IPS-15b (cell line): Measurements from ENCODE around the gene LRMDA.

Experiments
- H3K27me3 ChIP-seq: one replicate; pipeline ENCODE4 v1.6.1; 2013; ENCODE audit warnings: low read length; ENCODE audit not compliant: control insufficient read depth, insufficient read depth
- H3K36me3 ChIP-seq: one replicate; pipeline ENCODE4 v1.6.1; 2013; ENCODE audit warnings: low read length; ENCODE audit not compliant: control insufficient read depth, insufficient read depth
- H3K4me1 ChIP-seq: one replicate; pipeline ENCODE4 v1.6.1; 2013; ENCODE audit warnings: mild to moderate bottlenecking, low read length; ENCODE audit not compliant: control insufficient read depth, insufficient read depth
- H3K4me3 ChIP-seq: one replicate; pipeline ENCODE4 v1.5.1; 2013; ENCODE audit warnings: low read depth, low read length
- H3K9ac ChIP-seq: one replicate; pipeline ENCODE4 v1.6.1; 2013; ENCODE audit warnings: low read depth, mild to moderate bottlenecking, low read length
- H3K9me3 ChIP-seq: one replicate; pipeline ENCODE4 v1.6.1; 2013; ENCODE audit warnings: mild to moderate bottlenecking, low read length; ENCODE audit not compliant: control insufficient read depth, insufficient read depth

The LRMDA gene

GRCh38 chr10:75397496-75398199, 33.8 kb upstream of the LRMDA start:
- H3K9ac ChIP-seq, result no peak overlapping the region
- H3K27me3 ChIP-seq, result peaks cover 77% of the 10 kb centered on the region
- H3K4me3 ChIP-seq, result peak overlapping the region; percentile 18
- no peaks in the 10 kb centered on the region for H3K9me3 ChIP-seq
- peaks cover 4% of the 10 kb centered on the region for H3K4me1 ChIP-seq
- peaks cover 2% of the 10 kb centered on the region for H3K36me3 ChIP-seq

GRCh38 chr10:75398200-75398691, 33.2 kb upstream of the LRMDA start:
- peak overlapping the region; percentile 61 for H3K4me3 ChIP-seq
- peaks cover 2% of the 10 kb centered on the region for H3K36me3 ChIP-seq
- H3K27me3 ChIP-seq, result peaks cover 75% of the 10 kb centered on the region
- no peaks in the 10 kb centered on the region for H3K9me3 ChIP-seq
- peaks cover 4% of the 10 kb centered on the region for H3K4me1 ChIP-seq
- H3K9ac ChIP-seq, result no peak overlapping the region

GRCh38 chr10:75398692-75399460, 32.5 kb upstream of the LRMDA start:
- H3K9ac ChIP-seq, result no peak overlapping the region
- peaks cover 2% of the 10 kb centered on the region for H3K36me3 ChIP-seq
- H3K27me3 ChIP-seq, result peaks cover 76% of the 10 kb centered on the region
- no peaks in the 10 kb centered on the region for H3K9me3 ChIP-seq
- H3K4me3 ChIP-seq, result peak overlapping the region; percentile 61
- H3K4me1 ChIP-seq, result peaks cover 4% of the 10 kb centered on the region

- peaks cover 4% of the 10 kb centered on the region for H3K4me1 ChIP-seq
- H3K9ac ChIP-seq, result no peak overlapping the region
- H3K27me3 ChIP-seq, result peaks cover 76% of the 10 kb centered on the region
- H3K36me3 ChIP-seq, result peaks cover 2% of the 10 kb centered on the region
- peak overlapping the region; percentile 61 for H3K4me3 ChIP-seq
- H3K9me3 ChIP-seq, result no peaks in the 10 kb centered on the region
These were observed 31.8 kb upstream of the LRMDA start for GRCh38 chr10:75399461-75400162.

GRCh38 chr10:75400163-75400770, 31.2 kb upstream of the LRMDA start:
- Histone ChIP-seq H3K27me3 (peaks cover 76% of the 10 kb centered on the region), H3K4me1 (peaks cover 2% of the 10 kb centered on the region), H3K9me3 (no peaks in the 10 kb centered on the region), H3K9ac (no peak overlapping the region), H3K36me3 (peaks cover 2% of the 10 kb centered on the region), H3K4me3 (peak overlapping the region; percentile 39)

- Histone ChIP-seq H3K36me3 (peaks cover 2% of the 10 kb centered on the region), H3K4me3 (peak overlapping the region; percentile 62), H3K9ac (no peak overlapping the region), H3K4me1 (peaks cover 2% of the 10 kb centered on the region), H3K27me3 (peaks cover 76% of the 10 kb centered on the region), H3K9me3 (no peaks in the 10 kb centered on the region)
These were observed 30.5 kb upstream of the LRMDA start for GRCh38 chr10:75400771-75401568.

- Histone ChIP-seq H3K4me3 (peak within 1 kb of the TSS; percentile 62), H3K9ac (no peak within 1 kb of the TSS), H3K27me3 (peaks cover 77% of the 10 kb centered on the region), H3K4me1 (peaks cover 3% of the 10 kb centered on the region), H3K9me3 (no peaks in the 10 kb centered on the region), H3K36me3 (peaks cover 2% of the 10 kb centered on the region)
These were observed 29.6 kb upstream of the LRMDA start, which contains the start of gene ZNF503 for GRCh38 chr10:75401569-75402485. TSS of gene ZNF503 (minus strand) at chr10:75401764. CDS start at chr10:75401419, 345 bp downstream.

- H3K9me3 ChIP-seq, result no peaks in the 10 kb centered on the region
- peak overlapping the region; percentile 62 for H3K4me3 ChIP-seq
- peaks cover 79% of the 10 kb centered on the region for H3K27me3 ChIP-seq
- H3K4me1 ChIP-seq, result peaks cover 6% of the 10 kb centered on the region
- no peak overlapping the region for H3K9ac ChIP-seq
- peaks cover 2% of the 10 kb centered on the region for H3K36me3 ChIP-seq
These were observed 28.8 kb upstream of the LRMDA start for GRCh38 chr10:75402486-75403143.

- H3K9ac ChIP-seq, result no peak overlapping the region
- H3K27me3 ChIP-seq, result peaks cover 79% of the 10 kb centered on the region
- peaks cover 3% of the 10 kb centered on the region for H3K4me1 ChIP-seq
- H3K9me3 ChIP-seq, result no peaks in the 10 kb centered on the region
- peaks cover 2% of the 10 kb centered on the region for H3K36me3 ChIP-seq
- H3K4me3 ChIP-seq, result peak overlapping the region; percentile 62
These were observed 28.1 kb upstream of the LRMDA start for GRCh38 chr10:75403144-75403938.
